ENCODE data around the gene TBC1D13.
A peak's percentile ranks its signal among the peaks of the same experiment; 100 is the strongest.
"Not testable (repeated sequence)": the region's sequence is repeated elsewhere in the genome, so short reads cannot be mapped to it uniquely, and the experiment has no call there.

Gene TBC1D13

GRCh38 chr9:128787659-128788058 lies 606 bp downstream of the TBC1D13 start:
- 15% methylated on average over 4 of the region's 7 CpGs; no CpG with 5 or more reads in 1 of the 2 experiments for WGBS, 2 experiments (ENCODE audit: insufficient coverage in 2 of 2)
- Histone ChIP-seq H3K9me3 (ENCODE audit: control insufficient read depth, low read length) (peaks cover 8% of the 10 kb centered on the region), H3K4me3 (ENCODE audit: extremely low read depth, insufficient read depth, low read length, poor library complexity, severe bottlenecking) (peak overlapping the region; percentile 69), H3K4me1 (ENCODE audit: control insufficient read depth, insufficient read depth, low read length, poor library complexity, severe bottlenecking) (peaks cover 7% of the 10 kb centered on the region), H3K36me3 (ENCODE audit: control insufficient read depth, insufficient read depth, low read length) (peaks cover 36% of the 10 kb centered on the region), H3K27ac (ENCODE audit: low read depth, low read length, severe bottlenecking) (peak overlapping the region; percentile 72)

GRCh38 chr9:128788445-128788844 lies 1.4 kb downstream of the TBC1D13 start:
- peaks cover 43% of the 10 kb centered on the region for H3K36me3 ChIP-seq (ENCODE audit: control insufficient read depth, insufficient read depth, low read length)
- 89% methylated on average over 1 of the region's 1 CpG; no CpG with 5 or more reads in 1 of the 2 experiments for whole genome bisulfite sequencing, 2 experiments (ENCODE audit: insufficient coverage in 2 of 2)
- peak overlapping the region; percentile 69 for H3K4me3 ChIP-seq (ENCODE audit: extremely low read depth, insufficient read depth, low read length, poor library complexity, severe bottlenecking)

GRCh38 chr9:128790536-128790935 lies 3.5 kb downstream of the TBC1D13 start:
- H3K27ac ChIP-seq (ENCODE audit: low read depth, low read length, severe bottlenecking): no peak overlapping the region
- peaks cover 59% of the 10 kb centered on the region for H3K36me3 ChIP-seq (ENCODE audit: control insufficient read depth, insufficient read depth, low read length)
- no peak overlapping the region for H3K4me3 ChIP-seq (ENCODE audit: extremely low read depth, insufficient read depth, low read length, poor library complexity, severe bottlenecking)
- H3K9me3 ChIP-seq (ENCODE audit: control insufficient read depth, low read length): peaks cover 8% of the 10 kb centered on the region
- WGBS, 2 experiments (ENCODE audit: insufficient coverage in 2 of 2): 75 to 100% methylated on average over 2 to 4 of the region's 4 CpGs
- H3K4me1 ChIP-seq (ENCODE audit: control insufficient read depth, insufficient read depth, low read length, poor library complexity, severe bottlenecking): no peaks in the 10 kb centered on the region

More at GRCh38 chr9:128788445-128788844, 1.4 kb downstream of the TBC1D13 start:
- H3K27ac ChIP-seq (ENCODE audit: low read depth, low read length, severe bottlenecking): peak overlapping the region; percentile 36
- peaks cover 4% of the 10 kb centered on the region for H3K4me1 ChIP-seq (ENCODE audit: control insufficient read depth, insufficient read depth, low read length, poor library complexity, severe bottlenecking)
- peaks cover 8% of the 10 kb centered on the region for H3K9me3 ChIP-seq (ENCODE audit: control insufficient read depth, low read length)

- Histone ChIP-seq H3K4me3 (ENCODE audit: extremely low read depth, insufficient read depth, low read length, poor library complexity, severe bottlenecking) (no peak overlapping the region), H3K9me3 (ENCODE audit: control insufficient read depth, low read length) (no peaks in the 10 kb centered on the region), H3K36me3 (ENCODE audit: control insufficient read depth, insufficient read depth, low read length) (peaks cover 72% of the 10 kb centered on the region), H3K27ac (ENCODE audit: low read depth, low read length, severe bottlenecking) (no peak overlapping the region), H3K4me1 (ENCODE audit: control insufficient read depth, insufficient read depth, low read length, poor library complexity, severe bottlenecking) (no peaks in the 10 kb centered on the region)
- WGBS, 2 experiments (ENCODE audit: insufficient coverage in 2 of 2): 98 to 100% methylated on average over 8 to 9 of the region's 9 CpGs
Measured at GRCh38 chr9:128792134-128792533, 5.1 kb downstream of the TBC1D13 start.

- H3K27ac ChIP-seq (ENCODE audit: low read depth, low read length, severe bottlenecking): no peak overlapping the region
- no peaks in the 10 kb centered on the region for H3K9me3 ChIP-seq (ENCODE audit: control insufficient read depth, low read length)
- H3K4me1 ChIP-seq (ENCODE audit: control insufficient read depth, insufficient read depth, low read length, poor library complexity, severe bottlenecking): no peaks in the 10 kb centered on the region
- H3K36me3 ChIP-seq (ENCODE audit: control insufficient read depth, insufficient read depth, low read length): peaks cover 82% of the 10 kb centered on the region
- no peak overlapping the region for H3K4me3 ChIP-seq (ENCODE audit: extremely low read depth, insufficient read depth, low read length, poor library complexity, severe bottlenecking)
- 95 to 96% methylated on average over 5 to 7 of the region's 8 CpGs for WGBS, 2 experiments (ENCODE audit: insufficient coverage in 2 of 2)
Measured at GRCh38 chr9:128792978-128793686, 6.1 kb downstream of the TBC1D13 start.

- H3K9me3 ChIP-seq (ENCODE audit: control insufficient read depth, low read length); H3K4me1 ChIP-seq (ENCODE audit: control insufficient read depth, insufficient read depth, low read length, poor library complexity, severe bottlenecking); H3K4me3 ChIP-seq (ENCODE audit: extremely low read depth, insufficient read depth, low read length, poor library complexity, severe bottlenecking); H3K27ac ChIP-seq (ENCODE audit: low read depth, low read length, severe bottlenecking): not testable (repeated sequence)
- peaks cover 88% of the 10 kb centered on the region for H3K36me3 ChIP-seq (ENCODE audit: control insufficient read depth, insufficient read depth, low read length)
- WGBS, 2 experiments (ENCODE audit: insufficient coverage in 2 of 2): 100% methylated on average over 1 of the region's 2 CpGs; no CpG with 5 or more reads in 1 of the 2 experiments
Measured at GRCh38 chr9:128794961-128795360, 7.9 kb downstream of the TBC1D13 start.

GRCh38 chr9:128798896-128799295 lies 11.8 kb downstream of the TBC1D13 start:
- no peak overlapping the region for H3K27ac ChIP-seq (ENCODE audit: low read depth, low read length, severe bottlenecking)
- no peaks in the 10 kb centered on the region for H3K9me3 ChIP-seq (ENCODE audit: control insufficient read depth, low read length)
- WGBS, 2 experiments (ENCODE audit: insufficient coverage in 2 of 2): 85 to 92% methylated on average over 8 of the region's 8 CpGs
- H3K4me3 ChIP-seq (ENCODE audit: extremely low read depth, insufficient read depth, low read length, poor library complexity, severe bottlenecking): no peak overlapping the region
- H3K4me1 ChIP-seq (ENCODE audit: control insufficient read depth, insufficient read depth, low read length, poor library complexity, severe bottlenecking): no peaks in the 10 kb centered on the region
- H3K36me3 ChIP-seq (ENCODE audit: control insufficient read depth, insufficient read depth, low read length): peaks cover 81% of the 10 kb centered on the region

GRCh38 chr9:128800061-128800460 lies 13.0 kb downstream of the TBC1D13 start:
- Histone ChIP-seq H3K4me1 (ENCODE audit: control insufficient read depth, insufficient read depth, low read length, poor library complexity, severe bottlenecking) (no peaks in the 10 kb centered on the region), H3K9me3 (ENCODE audit: control insufficient read depth, low read length) (no peaks in the 10 kb centered on the region), H3K4me3 (ENCODE audit: extremely low read depth, insufficient read depth, low read length, poor library complexity, severe bottlenecking) (no peak overlapping the region), H3K27ac (ENCODE audit: low read depth, low read length, severe bottlenecking) (no peak overlapping the region), H3K36me3 (ENCODE audit: control insufficient read depth, insufficient read depth, low read length) (peaks cover 80% of the 10 kb centered on the region)
- WGBS, 2 experiments (ENCODE audit: insufficient coverage in 2 of 2): 92 to 95% methylated on average over 6 of the region's 7 CpGs

GRCh38 chr9:128802482-128802881 lies 15.4 kb downstream of the TBC1D13 start:
- Histone ChIP-seq H3K36me3 (ENCODE audit: control insufficient read depth, insufficient read depth, low read length) (peaks cover 87% of the 10 kb centered on the region), H3K4me1 (ENCODE audit: control insufficient read depth, insufficient read depth, low read length, poor library complexity, severe bottlenecking) (no peaks in the 10 kb centered on the region), H3K9me3 (ENCODE audit: control insufficient read depth, low read length) (no peaks in the 10 kb centered on the region), H3K4me3 (ENCODE audit: extremely low read depth, insufficient read depth, low read length, poor library complexity, severe bottlenecking) (no peak overlapping the region), H3K27ac (ENCODE audit: low read depth, low read length, severe bottlenecking) (no peak overlapping the region)
- 90 to 100% methylated on average over 4 of the region's 4 CpGs for WGBS, 2 experiments (ENCODE audit: insufficient coverage in 2 of 2)

GRCh38 chr9:128805661-128806060 lies 18.6 kb downstream of the TBC1D13 start:
- WGBS, 2 experiments (ENCODE audit: insufficient coverage in 2 of 2): 94 to 95% methylated on average over 13 to 14 of the region's 14 CpGs
- Histone ChIP-seq H3K27ac (ENCODE audit: low read depth, low read length, severe bottlenecking) (no peak overlapping the region), H3K4me1 (ENCODE audit: control insufficient read depth, insufficient read depth, low read length, poor library complexity, severe bottlenecking) (no peaks in the 10 kb centered on the region), H3K9me3 (ENCODE audit: control insufficient read depth, low read length) (no peaks in the 10 kb centered on the region), H3K36me3 (ENCODE audit: control insufficient read depth, insufficient read depth, low read length) (peaks cover 77% of the 10 kb centered on the region), H3K4me3 (ENCODE audit: extremely low read depth, insufficient read depth, low read length, poor library complexity, severe bottlenecking) (no peak overlapping the region)

- H3K4me1 ChIP-seq (ENCODE audit: control insufficient read depth, insufficient read depth, low read length, poor library complexity, severe bottlenecking): no peaks in the 10 kb centered on the region
- H3K27ac ChIP-seq (ENCODE audit: low read depth, low read length, severe bottlenecking): no peak overlapping the region
- peaks cover 63% of the 10 kb centered on the region for H3K36me3 ChIP-seq (ENCODE audit: control insufficient read depth, insufficient read depth, low read length)
- H3K9me3 ChIP-seq (ENCODE audit: control insufficient read depth, low read length): no peaks in the 10 kb centered on the region
- 82 to 94% methylated on average over 13 to 14 of the region's 14 CpGs for WGBS, 2 experiments (ENCODE audit: insufficient coverage in 2 of 2)
- H3K4me3 ChIP-seq (ENCODE audit: extremely low read depth, insufficient read depth, low read length, poor library complexity, severe bottlenecking): no peak overlapping the region
Measured at GRCh38 chr9:128807827-128808226, 20.8 kb downstream of the TBC1D13 start.
